Activated CD4-positive, alpha-beta memory T cell treated with anti-CD3 and anti-CD28 coated beads, Interleukin-2, amount 10 ng/mL, durations not matched to agents 7 days and 5 days (primary cell): ENCODE results near the gene BCL7A. TPM values are rescaled to one million over a fixed set of nuclear protein-coding genes. Genes with fewer than 3 reads are reported as not detected.

Experiments used
- CTCF ChIA-PET: fragments of 350-600 bp; sonication (Branson Sonifier 250); formaldehyde crosslinking; loops from one replicate; lab custom pipeline; 2021; ENCODE audit warnings: antibody characterized with exemption, inconsistent platforms; lab: Charles Lee
- POLR2A ChIA-PET: fragments of 350-600 bp; sonication (Branson Sonifier 250); formaldehyde crosslinking; loops from one replicate; lab custom pipeline; 2021; ENCODE audit warnings: antibody characterized with exemption; lab: Charles Lee
- DNase-seq: peaks from one replicate; pipeline ENCODE4 v3.0.0-alpha.2; 2020
- H3K27ac Mint-ChIP-seq: one replicate; pipeline ENCODE4 v1.8.0; 2021; ENCODE audit warnings: mild to moderate bottlenecking, mixed read lengths
- H3K27me3 Mint-ChIP-seq: one replicate; pipeline ENCODE4 v1.8.0; 2021; ENCODE audit warnings: mixed read lengths
- H3K36me3 Mint-ChIP-seq: one replicate; pipeline ENCODE4 v1.8.0; 2021; ENCODE audit warnings: low read depth, mixed read lengths
- H3K4me1 Mint-ChIP-seq: one replicate; pipeline ENCODE4 v1.8.0; 2021; ENCODE audit warnings: mixed read lengths
- H3K4me3 Mint-ChIP-seq: one replicate; pipeline ENCODE4 v1.8.0; 2021; ENCODE audit warnings: mild to moderate bottlenecking, mixed read lengths
- H3K9me3 Mint-ChIP-seq: one replicate; pipeline ENCODE4 v1.8.0; 2021; ENCODE audit warnings: mixed read lengths
- total RNA-seq, 2 experiments: library from RNA; stranded (reverse); gene quantifications; one replicate each; pipeline ENCODE4 v1.2.3, GENCODE V29; 2021

The BCL7A gene
- total RNA-seq, 2 experiments from 2014 or later, result 3.7 to 4.2 TPM

DNA sequence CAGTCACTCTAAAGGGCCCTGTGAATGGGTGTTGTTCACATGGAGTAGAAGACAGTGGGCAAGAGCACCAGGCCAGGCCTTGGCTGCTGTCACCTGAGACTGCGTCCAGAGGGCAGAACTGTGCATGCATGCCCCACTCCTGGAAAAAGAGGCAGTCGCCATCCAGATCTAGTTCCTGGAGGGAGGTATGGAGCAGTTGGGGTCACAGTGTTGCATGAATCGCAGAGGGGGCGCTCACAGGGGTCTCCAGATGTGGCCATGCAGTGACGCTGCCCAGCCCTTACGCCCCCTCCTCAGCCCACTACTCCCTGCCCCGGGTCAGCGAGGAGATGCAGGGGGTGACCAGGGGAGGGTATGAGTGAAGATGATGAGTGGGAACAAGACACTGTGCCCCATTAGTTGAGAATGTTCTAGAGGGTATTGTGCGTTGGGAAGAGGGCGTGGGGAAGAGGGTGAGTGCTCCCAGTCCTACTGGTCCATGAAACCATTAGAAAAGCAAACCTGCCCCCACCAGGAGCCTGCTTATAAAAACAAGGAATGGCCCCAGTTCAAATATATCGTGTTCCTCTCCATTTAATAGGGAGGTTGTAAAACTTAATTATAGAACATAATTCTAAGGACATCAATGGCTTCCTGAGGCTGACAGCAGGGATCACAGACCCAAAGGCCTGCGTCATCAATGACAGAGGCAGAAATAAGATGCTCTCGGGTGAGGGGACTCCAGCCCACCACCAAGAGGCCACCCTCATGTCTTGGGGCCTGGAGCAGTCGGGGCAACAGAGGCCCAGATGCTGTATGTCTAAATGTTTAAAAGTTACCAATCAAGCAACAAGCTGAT is 32.2 kb upstream of the BCL7A start:
- no peak overlapping the region for H3K27ac Mint-ChIP-seq
- peaks cover 19% of the 10 kb centered on the region for H3K4me1 Mint-ChIP-seq
- no peak for DNase-seq
- H3K27me3 Mint-ChIP-seq, result no peaks in the 10 kb centered on the region
- ChIA-PET POLR2A (no interaction called here), CTCF (no interaction called here)
- no peak overlapping the region for H3K4me3 Mint-ChIP-seq
- no peaks in the 10 kb centered on the region for H3K36me3 Mint-ChIP-seq
- no peaks in the 10 kb centered on the region for H3K9me3 Mint-ChIP-seq

DNA sequence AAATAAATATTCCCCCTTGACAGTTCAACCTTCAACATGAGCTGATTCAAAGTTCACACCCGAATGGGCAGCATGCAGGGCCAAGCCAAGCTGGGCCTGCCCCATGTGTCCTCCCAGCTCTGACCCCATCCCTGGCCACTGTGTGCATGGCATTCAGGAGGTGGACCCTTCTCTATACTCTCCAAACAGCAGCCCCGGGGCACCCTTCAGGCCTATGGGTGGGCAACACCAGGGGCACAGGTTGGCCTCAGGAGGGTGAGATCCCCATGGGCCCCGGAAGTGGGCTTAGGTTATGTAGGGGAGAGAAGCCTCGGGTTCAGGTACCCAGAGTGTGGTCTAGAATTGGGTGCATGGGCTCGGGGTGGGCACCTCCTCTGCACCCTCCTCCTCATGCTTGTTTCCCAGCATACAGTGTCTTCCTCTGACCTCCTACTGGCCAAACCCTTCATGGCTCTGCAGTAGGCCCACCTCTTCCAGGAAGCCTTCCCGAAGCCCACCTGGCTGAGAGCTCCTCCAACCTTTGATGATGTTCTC is 31.5 kb upstream of the BCL7A start:
- peaks cover 1% of the 10 kb centered on the region for H3K27me3 Mint-ChIP-seq
- DNase-seq, result no peak
- H3K9me3 Mint-ChIP-seq, result no peaks in the 10 kb centered on the region
- H3K4me3 Mint-ChIP-seq, result no peak overlapping the region
- ChIA-PET POLR2A (interaction anchor here (0.7 to 1.9 kb wide), 2 partner anchors 17 to 72 kb away, joined by 3 to 8 read pairs; partner anchors contain the start of gene CFAP251), CTCF (interaction anchor here (1.5 kb wide), 1 partner anchor 102 kb away, joined by 3 read pairs; the partner anchor contains the start of gene PSMD9)
- no peak overlapping the region for H3K27ac Mint-ChIP-seq
- no peaks in the 10 kb centered on the region for H3K36me3 Mint-ChIP-seq
- H3K4me1 Mint-ChIP-seq, result peaks cover 19% of the 10 kb centered on the region

DNA sequence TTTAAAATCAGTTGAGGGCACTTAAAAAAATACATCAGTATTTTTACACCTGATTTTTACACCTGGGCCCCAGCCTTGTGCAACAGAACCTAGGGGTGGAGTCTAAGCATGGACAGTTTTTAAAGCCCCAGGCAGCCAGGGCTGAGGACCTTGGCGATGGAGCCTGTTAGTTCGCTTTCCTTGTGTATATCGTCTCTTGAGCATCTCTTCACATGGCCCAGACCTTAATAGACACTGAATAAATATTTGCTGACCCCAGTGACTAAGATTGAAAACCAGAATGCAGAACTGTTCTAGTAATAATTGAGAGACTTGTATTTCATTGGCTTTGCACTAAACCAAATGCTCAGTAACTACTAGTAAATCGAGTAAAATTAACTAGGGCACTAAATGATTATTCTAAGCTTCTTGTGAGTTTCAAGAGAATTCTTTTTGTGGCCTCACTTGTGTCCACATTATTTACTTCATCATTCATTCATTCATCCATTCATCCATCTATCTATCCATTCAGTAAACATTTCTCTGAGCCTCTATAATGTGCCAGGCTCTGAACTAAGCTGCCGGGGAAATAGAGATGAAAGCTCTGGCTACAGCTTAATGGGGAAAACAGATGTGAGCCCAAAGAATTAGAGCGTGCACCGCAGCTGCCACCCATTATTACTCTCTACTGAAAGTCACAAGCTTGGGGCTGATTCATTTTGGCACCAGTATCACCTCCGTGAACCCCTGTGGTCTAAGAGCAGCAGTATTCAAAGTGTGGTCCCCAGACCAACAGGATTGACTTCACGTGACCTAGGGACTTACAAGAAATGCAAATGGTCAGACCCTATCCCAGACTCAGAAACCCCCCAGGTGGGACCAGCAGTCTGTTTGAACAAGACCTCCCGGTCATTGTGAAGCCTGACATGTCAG is 30.7 kb upstream of the BCL7A start:
- DNase-seq, result peak; percentile 38
- no peak overlapping the region for H3K4me3 Mint-ChIP-seq
- peaks cover 19% of the 10 kb centered on the region for H3K4me1 Mint-ChIP-seq
- H3K9me3 Mint-ChIP-seq, result no peaks in the 10 kb centered on the region
- no peaks in the 10 kb centered on the region for H3K36me3 Mint-ChIP-seq
- CTCF ChIA-PET, result interaction anchor here (0.6 to 1.9 kb wide), 5 partner anchors 63 to 197 kb away, joined by 3 to 24 read pairs (median 3); partner anchors contain the start of genes CFAP251 and PSMD9
- H3K27me3 Mint-ChIP-seq, result peaks cover 8% of the 10 kb centered on the region
- POLR2A ChIA-PET, result interaction anchor here (0.7 to 1.9 kb wide), 3 partner anchors 16 to 72 kb away, joined by 3 to 8 read pairs (median 8); partner anchors contain the start of genes BCL7A and CFAP251
- H3K27ac Mint-ChIP-seq, result no peak overlapping the region

DNA sequence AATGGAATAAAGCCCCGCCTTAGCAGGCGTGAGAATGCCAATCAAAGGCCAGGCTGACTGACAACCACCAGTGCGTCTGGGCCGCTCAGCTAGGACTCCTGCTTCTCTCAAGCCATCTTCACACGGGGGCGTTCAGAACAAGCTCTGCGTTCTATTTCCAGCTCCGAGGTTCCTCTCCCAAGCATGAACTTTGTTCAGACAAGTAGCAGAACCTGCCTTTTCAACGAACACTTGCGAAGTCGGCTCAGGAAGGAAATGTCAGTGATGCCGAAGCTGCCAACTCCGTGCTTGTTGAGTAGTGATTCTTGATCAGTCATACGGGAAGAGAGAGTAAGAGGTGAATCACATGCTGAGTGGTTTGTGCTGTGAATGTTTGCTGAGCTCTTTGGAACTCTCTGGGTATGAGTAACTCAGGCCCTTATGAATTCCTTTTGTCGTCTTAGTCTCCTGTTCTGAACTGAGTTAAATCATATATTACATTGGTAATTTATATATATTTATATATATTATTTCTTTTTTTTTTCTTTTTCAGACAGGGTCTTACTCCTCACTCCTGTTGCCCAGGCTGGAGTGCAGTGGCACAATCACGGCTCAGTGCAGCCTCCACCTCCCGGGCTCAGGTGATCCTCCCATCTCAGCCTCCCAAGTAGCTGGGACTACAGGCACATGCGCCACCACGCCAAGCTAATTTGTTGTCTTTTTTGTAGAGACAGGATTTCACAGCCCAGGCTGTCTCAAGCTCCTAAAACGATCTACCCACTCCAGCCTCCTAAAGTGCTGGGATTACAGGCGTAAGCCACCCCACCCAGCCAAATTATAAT is 29.4 kb upstream of the BCL7A start:
- peak; percentile 69 for DNase-seq

DNA sequence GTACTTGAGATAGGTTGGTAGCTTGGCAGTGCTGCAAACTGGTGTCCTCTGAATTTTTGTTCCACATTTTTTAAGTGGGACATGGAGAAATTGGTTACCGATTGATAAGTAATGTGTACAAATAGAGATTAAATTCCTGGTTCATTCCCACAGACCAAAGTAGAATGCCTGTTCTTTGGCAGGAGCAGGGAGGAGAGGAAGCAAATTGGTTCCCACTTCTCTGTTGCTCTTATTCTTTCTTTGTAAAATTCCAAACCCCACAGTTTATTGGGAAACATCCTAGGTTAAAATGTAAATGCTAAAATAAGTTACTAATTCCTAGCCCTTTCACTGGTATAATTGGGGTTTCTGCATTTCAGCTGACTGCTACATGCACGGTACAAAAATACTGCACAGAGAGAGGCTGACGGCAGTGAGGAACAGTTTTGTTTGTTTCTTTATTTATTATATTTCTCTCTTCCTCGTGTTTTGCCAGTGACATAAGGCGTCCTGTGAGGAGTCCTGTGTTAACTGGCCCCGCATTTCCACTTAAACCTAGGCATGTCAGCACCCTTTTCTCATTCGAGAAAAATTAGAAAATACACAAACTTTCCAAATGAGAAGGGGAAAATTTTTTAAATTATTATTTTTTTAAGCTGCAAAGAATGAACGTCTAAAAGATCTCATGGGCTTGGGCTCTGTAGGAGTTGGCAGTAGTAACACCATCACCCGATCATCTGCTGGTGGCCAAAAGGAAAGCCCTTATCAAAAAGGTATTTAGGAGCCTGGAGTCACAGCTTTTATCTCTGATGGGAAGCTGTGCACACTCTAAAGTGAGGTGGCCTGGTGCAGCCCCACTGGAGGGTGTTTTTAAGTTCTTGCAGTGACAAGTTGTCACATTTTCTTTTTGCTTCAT is 25.4 kb upstream of the BCL7A start:
- no peak for DNase-seq
- Mint-ChIP-seq H3K9me3 (peaks cover 3% of the 10 kb centered on the region), H3K36me3 (peaks cover 2% of the 10 kb centered on the region), H3K27me3 (peaks cover 22% of the 10 kb centered on the region), H3K27ac (no peak overlapping the region), H3K4me3 (no peak overlapping the region), H3K4me1 (peaks cover 12% of the 10 kb centered on the region)
- ChIA-PET CTCF (no interaction called here), POLR2A (interaction anchor here (1.1 kb wide), 1 partner anchor 11 kb away, joined by 3 read pairs; no protein-coding TSS in a partner anchor)

More for the DNA sequence above, 29.4 kb upstream of the BCL7A start:
- POLR2A ChIA-PET, result interaction anchor here (0.7 to 1.9 kb wide), 4 partner anchors 15 to 214 kb away, joined by 3 to 8 read pairs (median 6); partner anchors contain the start of gene BCL7A
- no peaks in the 10 kb centered on the region for H3K36me3 Mint-ChIP-seq
- no peak overlapping the region for H3K4me3 Mint-ChIP-seq
- H3K27ac Mint-ChIP-seq, result peak overlapping the region; percentile 82
- CTCF ChIA-PET, result interaction anchor here (0.6 to 1.9 kb wide), 9 partner anchors 9 to 198 kb away, joined by 3 to 24 read pairs (median 4); partner anchors contain the start of genes CFAP251, PSMD9 and RHOF
- H3K27me3 Mint-ChIP-seq, result peaks cover 17% of the 10 kb centered on the region
- peaks cover 19% of the 10 kb centered on the region for H3K4me1 Mint-ChIP-seq
- H3K9me3 Mint-ChIP-seq, result no peaks in the 10 kb centered on the region

DNA sequence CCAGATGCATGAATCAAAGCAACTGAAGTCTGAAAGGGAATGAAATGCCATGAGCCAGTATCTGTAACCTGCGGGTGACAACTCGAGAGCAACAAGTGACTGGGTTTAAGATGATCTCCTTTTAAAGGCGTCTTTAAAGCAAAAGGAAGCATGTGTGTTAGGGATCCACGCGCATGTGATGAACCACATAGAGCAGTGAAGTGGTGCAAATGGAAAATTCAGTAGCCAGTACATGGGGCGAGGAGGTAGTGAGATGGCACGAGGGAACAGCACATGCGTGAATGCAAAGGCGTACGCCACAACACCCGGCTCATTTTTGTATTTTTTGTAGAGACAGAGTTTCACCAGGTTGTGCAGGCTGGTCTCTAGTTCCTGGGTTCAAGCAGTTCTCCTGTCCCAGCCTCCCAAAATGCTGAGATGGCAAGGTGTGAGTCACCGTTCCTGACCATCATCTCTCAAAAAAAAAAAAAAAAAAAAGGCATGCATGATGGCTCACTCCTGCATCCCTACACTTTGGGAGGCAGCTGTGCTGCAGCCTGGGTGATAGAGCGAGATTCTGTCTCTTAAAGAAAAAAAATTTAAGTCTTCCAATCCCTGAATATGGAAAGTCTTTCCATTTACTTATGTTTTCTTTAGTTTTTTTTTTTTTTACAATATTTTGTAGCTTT is 24.6 kb upstream of the BCL7A start:
- Mint-ChIP-seq H3K27me3 (peaks cover 22% of the 10 kb centered on the region), H3K9me3 (peaks cover 3% of the 10 kb centered on the region), H3K36me3 (peaks cover 2% of the 10 kb centered on the region), H3K4me1 (peaks cover 5% of the 10 kb centered on the region), H3K27ac (no peak overlapping the region), H3K4me3 (no peak overlapping the region)
- no peak for DNase-seq
- POLR2A ChIA-PET, result no interaction called here
- CTCF ChIA-PET, result no interaction called here

DNA sequence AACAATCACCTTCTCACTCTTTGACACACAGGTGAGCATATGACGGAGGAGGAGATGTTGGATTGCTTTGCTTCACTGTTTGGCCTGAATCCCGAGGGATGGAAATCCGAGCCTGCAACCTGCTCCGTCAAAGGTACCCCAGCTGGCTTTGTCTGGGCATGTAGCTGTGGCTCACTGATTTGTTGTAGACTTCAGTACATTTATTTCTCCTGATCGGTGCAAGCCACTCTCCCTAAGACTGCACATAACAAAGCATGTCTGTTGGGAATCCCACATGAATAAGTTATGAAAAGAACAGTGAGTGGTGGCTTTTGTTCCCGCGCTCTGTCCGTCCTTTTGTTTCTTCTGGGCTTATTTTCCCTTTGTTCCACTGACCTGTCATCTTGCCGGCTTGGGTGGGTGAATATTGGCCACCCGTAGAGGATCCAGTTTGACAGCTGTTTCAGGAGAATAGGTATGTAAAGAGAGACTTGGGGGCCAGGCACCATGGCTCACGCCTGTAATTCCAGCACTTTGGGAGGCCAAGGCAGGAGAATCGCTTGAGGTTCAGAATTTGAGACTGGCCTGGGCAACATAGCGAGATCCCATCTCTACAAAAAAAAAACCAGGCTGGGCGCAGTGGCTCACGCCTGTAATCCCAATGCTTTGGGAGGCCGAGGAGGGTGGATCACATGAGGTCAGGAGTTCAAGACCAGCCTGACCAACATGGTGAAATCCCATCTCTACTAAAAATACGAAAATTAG is 20.0 kb upstream of the BCL7A start:
- no peak for DNase-seq
- peaks cover 2% of the 10 kb centered on the region for H3K36me3 Mint-ChIP-seq
- H3K9me3 Mint-ChIP-seq, result peaks cover 3% of the 10 kb centered on the region
- H3K27ac Mint-ChIP-seq, result no peak overlapping the region
- peaks cover 23% of the 10 kb centered on the region for H3K27me3 Mint-ChIP-seq
- peaks cover 17% of the 10 kb centered on the region for H3K4me1 Mint-ChIP-seq
- ChIA-PET POLR2A (no interaction called here), CTCF (interaction anchor here (0.6 to 1.7 kb wide), 2 partner anchors 9 to 154 kb away, joined by 3 to 4 read pairs; no protein-coding TSS in a partner anchor)
- no peak overlapping the region for H3K4me3 Mint-ChIP-seq

DNA sequence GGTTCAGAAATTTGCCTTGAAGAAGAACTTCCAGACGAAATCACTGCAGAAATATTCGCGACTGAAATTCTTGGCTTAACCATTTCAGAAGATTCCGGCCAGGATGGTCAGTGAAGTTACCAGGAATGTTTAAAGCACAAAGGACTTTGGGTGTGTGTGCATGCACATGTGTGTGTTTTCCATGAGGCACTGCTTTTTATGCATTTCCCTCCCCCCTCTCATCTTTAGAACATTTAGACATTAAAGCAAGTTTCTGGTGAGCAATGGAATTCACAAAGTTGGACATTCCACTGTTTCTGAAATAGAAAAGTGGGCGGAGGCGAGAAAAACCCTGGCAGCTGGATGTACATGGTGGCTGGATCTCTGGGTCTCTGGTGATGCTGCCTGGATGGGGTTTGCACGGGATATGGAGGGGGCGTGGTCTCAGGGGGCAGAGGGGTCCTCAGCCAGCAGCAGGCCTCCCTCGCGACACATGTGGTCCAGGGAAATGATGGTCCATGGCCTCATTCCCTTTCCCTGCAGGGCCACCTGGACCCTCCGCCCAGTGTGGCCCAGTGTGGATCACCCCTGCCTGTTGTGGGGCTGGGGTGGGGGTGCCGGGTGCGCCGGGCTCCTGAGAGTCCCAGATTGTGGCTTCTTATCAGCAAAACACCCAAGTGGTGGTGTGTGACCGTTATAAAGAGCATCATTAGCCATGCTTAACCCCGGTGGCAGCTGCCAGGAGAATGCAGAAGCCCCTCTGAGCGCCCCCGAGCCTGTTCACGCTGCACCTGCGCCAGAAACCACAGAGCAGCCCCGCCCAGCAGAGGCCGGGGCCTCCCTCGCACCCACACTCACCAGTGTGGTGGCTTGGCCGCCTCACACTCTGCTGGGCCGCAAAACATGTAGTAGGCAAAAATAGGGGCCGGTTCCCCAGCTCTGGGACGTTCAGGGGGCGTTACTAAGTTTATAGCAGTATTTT is 17.8 kb upstream of the BCL7A start:
- Mint-ChIP-seq H3K36me3 (peaks cover 2% of the 10 kb centered on the region), H3K4me3 (no peak overlapping the region), H3K27ac (no peak overlapping the region), H3K27me3 (peaks cover 24% of the 10 kb centered on the region), H3K4me1 (peaks cover 27% of the 10 kb centered on the region), H3K9me3 (peaks cover 3% of the 10 kb centered on the region)
- ChIA-PET POLR2A (no interaction called here), CTCF (interaction anchor here (0.6 to 1.7 kb wide), 2 partner anchors 12 to 456 kb away, joined by 3 to 4 read pairs; no protein-coding TSS in a partner anchor)
- DNase-seq, result no peak

DNA sequence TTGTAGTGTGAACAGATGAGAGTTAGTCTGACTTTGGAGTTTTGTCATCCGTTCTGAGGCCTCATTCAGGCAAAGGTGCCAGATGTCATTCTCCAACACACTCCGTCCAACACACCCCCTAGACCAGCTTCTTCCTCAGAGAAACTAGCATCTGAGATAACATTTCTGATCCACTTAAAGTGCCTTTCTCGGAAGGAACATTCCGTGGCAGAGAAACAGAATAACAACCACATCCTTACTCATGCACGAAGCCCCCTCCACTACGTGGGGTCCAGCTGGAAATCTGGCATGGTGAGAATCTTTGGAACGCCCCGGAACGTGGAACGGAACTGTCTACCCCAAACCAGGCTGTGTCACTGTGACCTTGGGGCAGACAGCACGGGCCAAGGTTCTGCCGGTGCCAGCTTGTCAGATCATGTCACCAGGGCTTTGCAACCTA is 17.0 kb upstream of the BCL7A start:
- ChIA-PET POLR2A (no interaction called here), CTCF (interaction anchor here (3.2 kb wide), 1 partner anchor 86 kb away, joined by 22 read pairs; the partner anchor contains the start of gene CFAP251)
- Mint-ChIP-seq H3K27me3 (peaks cover 22% of the 10 kb centered on the region), H3K4me3 (no peak overlapping the region), H3K9me3 (peaks cover under 1% of the 10 kb centered on the region), H3K27ac (no peak overlapping the region), H3K4me1 (peaks cover 27% of the 10 kb centered on the region), H3K36me3 (peaks cover under 1% of the 10 kb centered on the region)
- DNase-seq, result no peak
